SK-N-DZ (cell line): ENCODE data around the gene C2CD3.

Source experiments
- DNase-seq: peaks from one replicate; pipeline ENCODE4 v3.0.0-alpha.2; 2015; ENCODE audit warnings: low spot score

The C2CD3 gene

GRCh38 chr11:74019104-74019738 lies 151.6 kb downstream of the C2CD3 start:
- no peak for DNase-seq

- DNase-seq, result no peak
Measured at GRCh38 chr11:74018331-74019005, 152.3 kb downstream of the C2CD3 start.

- DNase-seq, result no peak
Measured at GRCh38 chr11:74017631-74018030, 153.2 kb downstream of the C2CD3 start.

- no peak for DNase-seq
Measured at GRCh38 chr11:74015919-74016684, 154.7 kb downstream of the C2CD3 start.

GRCh38 chr11:74014880-74015279 lies 155.9 kb downstream of the C2CD3 start:
- DNase-seq, result no peak

GRCh38 chr11:74013141-74013540 lies 157.7 kb downstream of the C2CD3 start:
- DNase-seq, result no peak

GRCh38 chr11:74012074-74012809 lies 158.6 kb downstream of the C2CD3 start:
- DNase-seq, result no peak

DNA sequence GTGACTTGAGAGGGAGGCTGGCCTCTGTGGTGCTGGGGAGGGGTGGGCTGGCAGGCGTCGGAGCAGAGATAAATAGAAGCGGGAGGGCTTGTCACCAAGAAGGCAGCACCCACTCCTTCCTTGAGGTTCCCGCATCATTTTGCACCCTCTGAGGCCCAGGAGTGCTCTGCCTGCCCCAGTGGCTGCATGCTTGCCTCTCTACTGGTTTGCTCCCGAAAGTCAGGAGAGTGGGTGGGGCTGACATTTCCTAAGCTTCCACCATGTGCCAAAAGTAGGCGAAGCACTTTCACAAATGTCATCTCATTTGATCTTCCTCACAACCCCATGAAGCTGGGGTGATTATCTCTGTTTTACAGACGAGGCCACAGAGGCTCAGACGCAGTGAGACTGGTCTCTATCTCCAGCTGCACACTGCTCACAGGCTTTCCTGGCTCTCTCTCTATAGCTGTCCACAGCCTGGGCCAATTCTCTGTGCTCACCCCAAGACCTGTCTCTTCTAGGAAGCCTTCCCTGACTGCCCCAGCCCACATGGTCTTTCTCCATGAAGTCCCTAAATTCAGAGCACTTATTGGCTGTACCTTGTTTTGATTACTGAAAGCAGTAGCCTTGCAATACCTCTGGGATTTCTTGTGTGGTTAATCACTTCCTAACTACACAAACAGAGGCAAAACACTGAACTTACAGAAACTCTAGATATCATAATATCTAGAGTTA lies 159.3 kb downstream of the C2CD3 start:
- DNase-seq, result no peak

GRCh38 chr11:74010306-74011300 lies 160.2 kb downstream of the C2CD3 start:
- DNase-seq, result no peak

- no peak for DNase-seq
Measured at GRCh38 chr11:74009675-74010305, 161.0 kb downstream of the C2CD3 start.

- DNase-seq, result no peak
Measured at GRCh38 chr11:74009230-74009547, 161.6 kb downstream of the C2CD3 start.

- no peak for DNase-seq
Measured at GRCh38 chr11:74008373-74009229, 162.2 kb downstream of the C2CD3 start, which contains the start of gene UCP3. Gene UCP3 (minus strand): TSS chr11:74009085. CDS start chr11:74007042, 2,043 bp downstream.

- DNase-seq, result no peak
Measured at GRCh38 chr11:74007691-74008372, 163.0 kb downstream of the C2CD3 start.

GRCh38 chr11:74006743-74007304 lies 164.0 kb downstream of the C2CD3 start:
- DNase-seq, result no peak

DNA sequence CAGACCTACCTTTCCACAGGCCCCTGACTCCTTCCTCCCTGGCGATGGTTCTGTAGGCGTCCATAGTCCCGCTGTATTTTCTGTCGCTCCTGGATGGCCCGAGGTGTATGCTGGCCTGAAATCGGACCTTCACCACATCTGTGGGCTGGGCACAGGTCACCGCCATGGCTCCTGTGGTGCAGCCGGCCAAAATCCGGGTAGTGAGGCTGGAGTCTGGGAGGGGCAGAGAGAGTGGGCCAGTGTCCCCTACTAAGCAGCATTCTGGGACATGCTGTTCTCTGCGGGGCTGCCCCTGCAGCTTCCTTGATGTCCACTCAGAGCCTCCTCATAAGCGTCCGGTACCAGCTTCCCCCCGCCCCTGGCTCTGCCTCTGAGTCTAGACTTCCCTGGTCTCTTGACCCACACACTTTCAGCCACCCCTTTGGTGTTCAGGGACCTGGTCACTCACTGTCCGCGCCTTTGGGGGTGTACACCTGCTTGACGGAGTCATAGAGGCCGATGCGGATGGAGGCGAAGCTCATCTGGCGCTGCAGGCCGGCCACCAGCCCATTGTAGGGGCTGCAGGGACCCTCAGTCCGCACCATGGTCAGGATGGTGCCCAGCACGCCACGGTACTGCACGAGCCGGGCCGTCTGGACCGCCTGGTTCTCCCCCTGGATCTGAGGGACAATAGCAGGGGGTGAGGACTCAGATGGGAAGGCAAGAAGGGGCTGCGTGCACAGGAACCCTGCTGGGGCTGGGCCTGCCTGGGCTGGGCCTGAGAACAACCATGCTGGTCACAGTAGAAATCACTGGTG lies 164.9 kb downstream of the C2CD3 start:
- no peak for DNase-seq

DNA sequence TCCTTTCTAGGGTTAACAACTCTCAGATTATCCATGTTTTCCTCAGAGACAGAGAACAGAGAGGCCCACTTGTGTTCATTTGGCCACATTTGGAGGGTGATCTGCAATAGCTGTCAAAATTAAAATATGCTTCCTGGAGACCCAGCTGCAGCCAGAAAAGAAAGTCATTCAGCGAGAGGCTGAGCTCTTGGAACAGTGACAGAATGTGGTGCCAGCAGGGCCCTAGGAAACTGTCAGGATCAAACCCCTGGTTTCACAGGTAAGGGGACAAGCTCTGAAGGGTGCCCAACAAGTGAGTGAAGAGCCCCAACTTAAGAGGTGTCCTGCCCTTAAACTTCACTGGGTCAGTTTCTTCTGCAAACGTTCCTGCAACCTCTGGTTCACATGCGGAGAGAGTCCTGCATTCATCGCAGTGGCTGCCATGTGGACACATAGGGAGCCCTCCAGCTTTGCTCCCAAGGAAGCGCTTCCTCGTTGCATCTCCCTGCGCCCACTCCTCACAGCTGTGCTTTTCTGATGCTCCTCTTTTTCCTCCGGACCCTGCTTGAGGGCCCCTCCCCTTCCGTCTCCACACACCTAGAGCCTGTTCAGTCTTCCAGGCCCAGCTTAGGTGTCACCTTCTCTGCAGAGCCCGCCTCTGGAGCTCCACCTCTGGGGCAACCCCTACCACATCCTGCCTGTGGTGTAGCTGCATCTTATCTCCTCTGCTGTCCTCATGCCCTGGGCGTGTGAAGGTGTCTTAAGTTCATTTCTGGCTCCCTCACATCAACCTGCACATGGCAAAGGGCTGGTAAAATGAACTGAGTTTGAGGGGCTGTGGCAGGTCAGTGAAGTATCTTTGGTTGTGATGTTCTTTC lies 165.8 kb downstream of the C2CD3 start:
- no peak for DNase-seq
